Keratinocyte (primary cell): ENCODE data around the gene LTF.

Experiments
- EZH2 ChIP-seq: IDR thresholded peaks from one replicate; pipeline ENCODE4 v1.6.1; 2012; ENCODE audit warnings: inconsistent platforms, mild to moderate bottlenecking, low read length, moderate library complexity
- TF ChIP-seq, protein P1 (sequence below), 3 experiments: IDR thresholded peaks in 1 of 3; conservative IDR thresholded peaks in 1 of 3; optimal IDR thresholded peaks in 1 of 3; 2 replicates in 2 of 3; 3 replicates in 1 of 3; pipeline versions ENCODE3 to v1.5.1; 2011; ENCODE audit warnings: low read length in 3 of 3, mild to moderate bottlenecking in 3 of 3, moderate library complexity in 2 of 3, control low read depth in 1 of 3, inconsistent platforms in 1 of 3; ENCODE audit not compliant: insufficient read depth in 2 of 3; ENCODE audit errors: extremely low read depth in 1 of 3

DNA sequence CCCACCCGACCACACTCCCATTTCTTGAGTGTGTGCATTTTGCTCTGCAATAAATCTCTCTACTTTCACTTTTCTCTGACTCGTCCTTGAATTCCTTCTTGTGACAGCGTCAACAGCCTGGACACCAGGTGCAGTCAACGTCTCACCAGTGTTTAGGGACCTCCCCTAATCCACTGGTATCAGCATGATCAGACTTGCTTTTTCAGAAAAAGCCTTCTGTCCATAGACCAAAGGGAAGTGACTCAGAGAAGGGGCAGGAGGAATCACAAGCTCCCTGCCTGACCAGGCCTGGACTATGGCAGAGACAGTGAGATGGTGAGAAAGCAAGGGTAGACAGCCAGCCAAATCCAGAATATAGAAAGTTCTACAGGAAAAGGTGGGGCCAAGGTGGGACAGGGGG is 78.5 kb downstream of the LTF start:
- TF ChIP-seq EZH2 = no peak
- TF ChIP-seq, protein P1, sequence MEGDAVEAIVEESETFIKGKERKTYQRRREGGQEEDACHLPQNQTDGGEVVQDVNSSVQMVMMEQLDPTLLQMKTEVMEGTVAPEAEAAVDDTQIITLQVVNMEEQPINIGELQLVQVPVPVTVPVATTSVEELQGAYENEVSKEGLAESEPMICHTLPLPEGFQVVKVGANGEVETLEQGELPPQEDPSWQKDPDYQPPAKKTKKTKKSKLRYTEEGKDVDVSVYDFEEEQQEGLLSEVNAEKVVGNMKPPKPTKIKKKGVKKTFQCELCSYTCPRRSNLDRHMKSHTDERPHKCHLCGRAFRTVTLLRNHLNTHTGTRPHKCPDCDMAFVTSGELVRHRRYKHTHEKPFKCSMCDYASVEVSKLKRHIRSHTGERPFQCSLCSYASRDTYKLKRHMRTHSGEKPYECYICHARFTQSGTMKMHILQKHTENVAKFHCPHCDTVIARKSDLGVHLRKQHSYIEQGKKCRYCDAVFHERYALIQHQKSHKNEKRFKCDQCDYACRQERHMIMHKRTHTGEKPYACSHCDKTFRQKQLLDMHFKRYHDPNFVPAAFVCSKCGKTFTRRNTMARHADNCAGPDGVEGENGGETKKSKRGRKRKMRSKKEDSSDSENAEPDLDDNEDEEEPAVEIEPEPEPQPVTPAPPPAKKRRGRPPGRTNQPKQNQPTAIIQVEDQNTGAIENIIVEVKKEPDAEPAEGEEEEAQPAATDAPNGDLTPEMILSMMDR (optimal IDR thresholded peaks at IDR 0.05 in 1 of 3, IDR thresholded peaks at IDR 0.05 in 1 of 3, conservative IDR thresholded peaks at IDR 0.05 in 1 of 3; ENCODE audit: extremely low read depth in 1 of 3, insufficient read depth in 2 of 3, low read length in 3 of 3) = no peak
